HL-60 (cell line): ENCODE data around the gene BIN1.

Source experiments
- DNase-seq, 2 experiments: peaks; one replicate each; pipeline ENCODE4 v3.0.0-alpha.2; 2010 to 2020; ENCODE audit warnings: low read depth in 1 of 2, low spot score in 1 of 2
- H3K27ac ChIP-seq: fragments of 250-450 bp; sonication (Bioruptor Pico); replicated peaks from 2 replicates; pipeline ENCODE4 v1.5.1; 2020; ENCODE audit warnings: mild to moderate bottlenecking, moderate library complexity
- H3K27me3 ChIP-seq: fragments of 250-450 bp; sonication (Bioruptor Pico); 2 replicates; pipeline ENCODE4 v1.5.1; 2021; ENCODE audit warnings: mild to moderate bottlenecking, moderate library complexity; ENCODE audit not compliant: insufficient read depth, poor library complexity, severe bottlenecking
- H3K4me3 ChIP-seq: replicated peaks from 2 replicates; pipeline ENCODE4 v1.5.1; 2011; ENCODE audit warnings: mild to moderate bottlenecking, control low read depth, low read length; ENCODE audit not compliant: insufficient read depth
- CTCF ChIP-seq: IDR thresholded peaks from one replicate; pipeline ENCODE4 v1.5.1; 2011; ENCODE audit warnings: low read length, control low read depth, inconsistent platforms; ENCODE audit not compliant: insufficient read depth
- GABPA ChIP-seq: IDR thresholded peaks from 2 replicates; pipeline ENCODE4 v1.6.1; 2012; ENCODE audit warnings: low read depth
- POLR2AphosphoS5 ChIP-seq: IDR thresholded peaks from 2 replicates; pipeline ENCODE4 v1.6.1; 2012; ENCODE audit warnings: low read depth
- REST ChIP-seq: IDR thresholded peaks from 2 replicates; pipeline ENCODE4 v1.6.1; 2012; ENCODE audit warnings: low read depth; ENCODE audit not compliant: insufficient replicate concordance
- SPI1 ChIP-seq: IDR thresholded peaks from 2 replicates; pipeline ENCODE4 v1.6.1; 2012; ENCODE audit warnings: low read depth, mild to moderate bottlenecking, borderline replicate concordance

The BIN1 gene

GRCh38 chr2:127020536-127020935 lies 86.4 kb downstream of the BIN1 start:
- Histone ChIP-seq H3K27ac (no peak overlapping the region), H3K27me3 (peaks cover 6% of the 10 kb centered on the region), H3K4me3 (no peak overlapping the region)
- no peak for DNase-seq
- no peak for TF ChIP-seq REST
- TF ChIP-seq GABPA: no peak
- no peak for TF ChIP-seq CTCF
- TF ChIP-seq POLR2AphosphoS5: no peak
- no peak for TF ChIP-seq SPI1

- no peak overlapping the region for H3K4me3 ChIP-seq
- no peak for TF ChIP-seq SPI1
- TF ChIP-seq GABPA: no peak
- no peak for TF ChIP-seq POLR2AphosphoS5
- no peak for TF ChIP-seq CTCF
- TF ChIP-seq REST: no peak
- DNase-seq: no peak
- H3K27me3 ChIP-seq: peaks cover 2% of the 10 kb centered on the region
- H3K27ac ChIP-seq: no peak overlapping the region
Observed at GRCh38 chr2:127017548-127017947, 89.4 kb downstream of the BIN1 start.

- TF ChIP-seq GABPA: no peak
- no peak for TF ChIP-seq REST
- TF ChIP-seq SPI1: no peak
- no peak for TF ChIP-seq POLR2AphosphoS5
- no peak for TF ChIP-seq CTCF
- peaks cover 2% of the 10 kb centered on the region for H3K27me3 ChIP-seq
- H3K27ac ChIP-seq: no peak overlapping the region
Observed at GRCh38 chr2:127016329-127016728, 90.6 kb downstream of the BIN1 start.

More at GRCh38 chr2:127016329-127016728, 90.6 kb downstream of the BIN1 start:
- DNase-seq: no peak
- H3K4me3 ChIP-seq: no peak overlapping the region
